Measurements from ENCODE around the gene DMXL1. TPM values are rescaled to one million over a fixed set of nuclear protein-coding genes. Genes with fewer than 3 reads are reported as not detected.
A peak's percentile ranks its signal among the peaks of the same experiment; 100 is the strongest.

Gene DMXL1, protein sequence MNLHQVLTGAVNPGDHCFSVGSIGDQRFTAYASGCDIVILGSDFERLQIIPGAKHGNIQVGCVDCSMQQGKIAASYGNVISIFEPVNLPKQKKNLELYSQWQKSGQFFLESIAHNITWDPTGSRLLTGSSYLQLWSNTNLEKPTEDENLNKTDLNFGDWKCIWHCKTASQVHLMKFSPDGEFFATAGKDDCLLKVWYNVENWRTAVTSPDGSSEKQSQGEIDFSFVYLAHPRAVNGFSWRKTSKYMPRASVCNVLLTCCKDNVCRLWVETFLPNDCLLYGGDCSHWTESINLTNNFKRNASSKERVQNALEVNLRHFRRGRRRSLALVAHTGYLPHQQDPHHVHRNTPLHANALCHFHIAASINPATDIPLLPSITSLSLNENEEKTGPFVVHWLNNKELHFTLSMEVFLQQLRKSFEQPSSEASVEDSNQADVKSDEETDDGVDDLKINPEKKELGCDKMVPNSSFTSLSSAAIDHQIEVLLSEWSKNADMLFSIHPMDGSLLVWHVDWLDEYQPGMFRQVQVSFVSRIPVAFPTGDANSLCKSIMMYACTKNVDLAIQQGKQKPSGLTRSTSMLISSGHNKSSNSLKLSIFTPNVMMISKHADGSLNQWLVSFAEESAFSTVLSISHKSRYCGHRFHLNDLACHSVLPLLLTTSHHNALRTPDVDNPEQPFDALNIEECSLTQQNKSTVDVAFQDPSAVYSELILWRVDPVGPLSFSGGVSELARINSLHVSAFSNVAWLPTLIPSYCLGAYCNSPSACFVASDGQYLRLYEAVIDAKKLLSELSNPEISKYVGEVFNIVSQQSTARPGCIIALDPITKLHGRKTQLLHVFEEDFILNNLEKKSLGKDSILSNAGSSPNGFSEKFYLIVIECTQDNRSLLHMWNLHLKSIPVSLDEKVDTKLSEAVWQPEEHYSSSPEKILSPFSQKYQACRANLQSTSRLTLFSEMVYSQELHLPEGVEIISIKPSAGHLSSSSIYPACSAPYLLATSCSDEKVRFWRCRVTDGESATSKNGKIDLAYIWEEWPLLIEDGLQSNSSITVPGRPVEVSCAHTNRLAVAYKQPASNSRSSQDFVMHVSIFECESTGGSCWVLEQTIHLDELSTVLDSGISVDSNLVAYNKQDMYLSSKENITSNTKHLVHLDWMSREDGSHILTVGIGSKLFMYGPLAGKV (N-terminal part only)
- 16.0 and 20.6 TPM in 2 replicates for total RNA-seq (2014; rRNA removed)
- percentile 70 among the genes with signal in this experiment for Bru-seq, nascent RNA
- BruChase-seq, experiment 1, labeled RNA remaining after a 6-hour chase, result percentile 66 among the genes with signal in this experiment
- BruChase-seq, experiment 2, labeled RNA remaining after a 2-hour chase, result percentile 70 among the genes with signal in this experiment
- long read RNA-seq, partial matches to known transcripts, result 7 of 8 reads
- long read RNA-seq, other reads (novel, unspliced or antisense), result 1 of 8 reads

DNA sequence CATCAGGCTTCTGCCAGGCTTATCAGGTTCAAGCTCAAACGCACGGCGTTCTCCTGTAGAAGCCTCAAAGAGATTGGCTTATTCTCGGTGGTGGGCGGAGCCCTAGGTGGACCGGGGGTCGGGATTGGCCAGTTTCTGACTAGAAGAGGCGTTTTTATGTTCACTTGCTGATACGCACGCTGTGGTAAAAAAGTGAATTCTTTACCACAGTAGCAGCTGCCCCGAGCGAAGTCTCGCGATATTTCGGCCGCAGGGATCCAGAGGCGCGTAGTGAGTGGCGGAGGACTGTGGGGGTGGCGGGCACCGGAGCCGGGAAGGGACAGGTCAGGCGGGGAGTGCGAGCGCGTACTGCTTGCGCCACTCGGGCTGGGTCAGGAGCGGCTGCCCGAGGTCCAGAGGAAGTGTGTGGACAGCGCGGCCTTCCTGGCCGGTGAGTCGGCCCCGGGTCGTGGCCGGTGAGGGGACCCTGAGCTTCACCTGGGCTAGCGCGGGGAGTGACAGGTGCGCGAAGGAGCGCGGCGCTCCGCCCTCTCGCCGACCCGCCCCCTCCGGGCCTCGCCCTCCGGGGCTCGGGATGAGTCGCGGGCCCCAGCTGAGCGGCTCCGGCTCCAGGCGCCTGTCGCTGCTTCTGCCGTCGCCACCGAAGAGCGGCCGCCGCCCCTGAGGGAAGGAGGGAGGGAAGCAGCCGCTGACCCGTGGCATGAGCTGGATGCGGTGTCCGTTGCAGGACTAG is at the start of gene DMXL1:
Gene DMXL1, plus strand, starts transcription at position 260 of the 733 bp plus-strand sequence. CDS start 483 bp downstream, outside the sequence.
- Histone ChIP-seq H3K27ac (ENCODE audit: low read length) (peak within 1 kb of the TSS; percentile 77), H3K79me2 (ENCODE audit: low read length) (peaks cover 45% of the 10 kb centered on the region), H3K4me1 (ENCODE audit: insufficient read depth, low read length) (peaks cover 11% of the 10 kb centered on the region), H3K36me3 (ENCODE audit: low read depth, low read length) (no peaks in the 10 kb centered on the region), H3K27me3 (ENCODE audit: low read length) (no peaks in the 10 kb centered on the region), H3K9me3 (ENCODE audit: low read length) (no peaks in the 10 kb centered on the region), H4K20me1 (ENCODE audit: low read length) (no peaks in the 10 kb centered on the region), H3K4me2 (ENCODE audit: low read length) (peak within 1 kb of the TSS; percentile 96), H3K9me2 (replicated peaks; ENCODE audit: low read length) (no peaks in the 10 kb centered on the region), H3F3A (ENCODE audit: low read length, unreplicated experiment) (no peaks in the 10 kb centered on the region), H3K4me3 (ENCODE audit: low read length) (peak within 1 kb of the TSS; percentile 98), H2AFZ (ENCODE audit: low read length) (peak within 1 kb of the TSS; percentile 93), H3K9ac (ENCODE audit: low read length) (peak within 1 kb of the TSS; percentile 87)
- intact Hi-C loops (cut with micrococcal nuclease), result loop anchor here (1.0 to 5.0 kb wide), 5 partner anchors 34 to 342 kb away; partner anchors contain the start of gene DTWD2
- BruUV-seq (replicated peaks), result no TSS peak
- DNase-seq, result peak; percentile 97
- ChIA-PET POLR2A (ENCODE audit: unreplicated experiment) (interaction anchor here (0.6 to 0.7 kb wide), 6 partner anchors 35 to 382 kb away, joined by 3 to 7 read pairs (median 4); no protein-coding TSS in a partner anchor), CTCF (interaction anchor here (0.6 to 1.2 kb wide), 6 partner anchors 35 to 341 kb away, joined by 3 to 6 read pairs (median 4); partner anchors contain the start of gene DTWD2)
- TF ChIP-seq EZH2phosphoT487 (IDR thresholded peaks at IDR 0.05; ENCODE audit: borderline replicate concordance, low read length), result no peak
- TF ChIP-seq, protein P1, sequence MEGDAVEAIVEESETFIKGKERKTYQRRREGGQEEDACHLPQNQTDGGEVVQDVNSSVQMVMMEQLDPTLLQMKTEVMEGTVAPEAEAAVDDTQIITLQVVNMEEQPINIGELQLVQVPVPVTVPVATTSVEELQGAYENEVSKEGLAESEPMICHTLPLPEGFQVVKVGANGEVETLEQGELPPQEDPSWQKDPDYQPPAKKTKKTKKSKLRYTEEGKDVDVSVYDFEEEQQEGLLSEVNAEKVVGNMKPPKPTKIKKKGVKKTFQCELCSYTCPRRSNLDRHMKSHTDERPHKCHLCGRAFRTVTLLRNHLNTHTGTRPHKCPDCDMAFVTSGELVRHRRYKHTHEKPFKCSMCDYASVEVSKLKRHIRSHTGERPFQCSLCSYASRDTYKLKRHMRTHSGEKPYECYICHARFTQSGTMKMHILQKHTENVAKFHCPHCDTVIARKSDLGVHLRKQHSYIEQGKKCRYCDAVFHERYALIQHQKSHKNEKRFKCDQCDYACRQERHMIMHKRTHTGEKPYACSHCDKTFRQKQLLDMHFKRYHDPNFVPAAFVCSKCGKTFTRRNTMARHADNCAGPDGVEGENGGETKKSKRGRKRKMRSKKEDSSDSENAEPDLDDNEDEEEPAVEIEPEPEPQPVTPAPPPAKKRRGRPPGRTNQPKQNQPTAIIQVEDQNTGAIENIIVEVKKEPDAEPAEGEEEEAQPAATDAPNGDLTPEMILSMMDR (conservative IDR thresholded peaks at IDR 0.05; ENCODE audit: low read depth, low read length), result no peak
- no peak for TF ChIP-seq EZH2 (IDR thresholded peaks at IDR 0.05; ENCODE audit: low read length, unreplicated experiment)
- ATAC-seq, result peak; percentile 88

DNA sequence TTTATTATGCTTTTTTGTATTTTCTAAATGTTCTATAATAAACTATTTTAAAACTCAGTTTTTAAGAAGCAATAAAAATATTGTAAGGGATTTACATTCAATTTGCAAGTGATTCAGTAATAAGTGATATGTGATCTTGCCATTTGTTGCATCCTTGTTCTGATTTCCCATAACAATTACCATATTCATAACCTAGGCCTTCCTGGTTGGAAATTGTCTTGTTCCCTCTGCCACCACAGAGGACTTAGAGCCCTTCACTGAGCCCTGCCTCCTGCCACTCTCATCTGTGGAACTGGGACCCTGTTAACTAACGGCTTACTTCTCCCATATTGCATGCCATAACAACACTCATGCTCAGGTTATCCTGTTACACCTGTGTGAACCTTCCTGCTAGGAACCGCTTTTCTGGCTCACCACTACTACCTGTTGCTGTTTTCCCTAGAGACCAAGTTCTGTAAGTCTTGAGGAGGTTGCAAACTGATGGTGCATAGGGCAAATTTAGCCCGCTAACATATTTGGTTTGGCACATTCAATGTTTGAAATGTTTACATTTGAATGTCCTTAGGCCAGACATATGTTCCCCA is 49.6 kb upstream of the DMXL1 start:
- Histone ChIP-seq H3K36me3 (ENCODE audit: low read depth, low read length) (no peaks in the 10 kb centered on the region), H4K20me1 (ENCODE audit: low read length) (no peaks in the 10 kb centered on the region), H3F3A (ENCODE audit: low read length, unreplicated experiment) (no peaks in the 10 kb centered on the region), H3K4me3 (ENCODE audit: low read length) (no peak overlapping the region), H3K79me2 (ENCODE audit: low read length) (no peaks in the 10 kb centered on the region), H3K9me3 (ENCODE audit: low read length) (no peaks in the 10 kb centered on the region), H3K9me2 (replicated peaks; ENCODE audit: low read length) (no peaks in the 10 kb centered on the region), H3K27me3 (ENCODE audit: low read length) (no peaks in the 10 kb centered on the region), H3K4me2 (ENCODE audit: low read length) (no peak overlapping the region), H3K4me1 (ENCODE audit: insufficient read depth, low read length) (peaks cover 16% of the 10 kb centered on the region), H3K27ac (ENCODE audit: low read length) (no peak overlapping the region), H2AFZ (ENCODE audit: low read length) (no peak overlapping the region), H3K9ac (ENCODE audit: low read length) (no peak overlapping the region)
- ATAC-seq, result no peak
- CTCF ChIA-PET, result interaction anchor here (1.0 to 1.2 kb wide), 2 partner anchors 49 to 390 kb away, joined by 6 to 12 read pairs; partner anchors contain the start of gene DMXL1
- POLR2A ChIA-PET (ENCODE audit: unreplicated experiment), result no interaction called here
- no peak for DNase-seq
- TF ChIP-seq EZH2 (IDR thresholded peaks at IDR 0.05; ENCODE audit: low read length, unreplicated experiment) (no peak), EZH2phosphoT487 (IDR thresholded peaks at IDR 0.05; ENCODE audit: borderline replicate concordance, low read length) (no peak)
- TF ChIP-seq, protein P1 (conservative IDR thresholded peaks at IDR 0.05; ENCODE audit: low read depth, low read length), result no peak
- no TSS peak for BruUV-seq (replicated peaks)
- intact Hi-C loops (cut with micrococcal nuclease), result loop anchor here (5.0 kb wide), 4 partner anchors 51 to 316 kb away; partner anchors contain the start of gene DMXL1
